HG03565 (cell line): ENCODE measurements around the gene LIN7C.
A peak's percentile ranks its signal among the peaks of the same experiment; 100 is the strongest.

Source experiments
- ATAC-seq: cut with Tn5 transposase; IDR thresholded peaks from one replicate; pipeline ENCODE4 v1.9.1; 2021; ENCODE audit warnings: mild to moderate bottlenecking, moderate library complexity; ENCODE audit not compliant: unreplicated experiment

Gene LIN7C

DNA sequence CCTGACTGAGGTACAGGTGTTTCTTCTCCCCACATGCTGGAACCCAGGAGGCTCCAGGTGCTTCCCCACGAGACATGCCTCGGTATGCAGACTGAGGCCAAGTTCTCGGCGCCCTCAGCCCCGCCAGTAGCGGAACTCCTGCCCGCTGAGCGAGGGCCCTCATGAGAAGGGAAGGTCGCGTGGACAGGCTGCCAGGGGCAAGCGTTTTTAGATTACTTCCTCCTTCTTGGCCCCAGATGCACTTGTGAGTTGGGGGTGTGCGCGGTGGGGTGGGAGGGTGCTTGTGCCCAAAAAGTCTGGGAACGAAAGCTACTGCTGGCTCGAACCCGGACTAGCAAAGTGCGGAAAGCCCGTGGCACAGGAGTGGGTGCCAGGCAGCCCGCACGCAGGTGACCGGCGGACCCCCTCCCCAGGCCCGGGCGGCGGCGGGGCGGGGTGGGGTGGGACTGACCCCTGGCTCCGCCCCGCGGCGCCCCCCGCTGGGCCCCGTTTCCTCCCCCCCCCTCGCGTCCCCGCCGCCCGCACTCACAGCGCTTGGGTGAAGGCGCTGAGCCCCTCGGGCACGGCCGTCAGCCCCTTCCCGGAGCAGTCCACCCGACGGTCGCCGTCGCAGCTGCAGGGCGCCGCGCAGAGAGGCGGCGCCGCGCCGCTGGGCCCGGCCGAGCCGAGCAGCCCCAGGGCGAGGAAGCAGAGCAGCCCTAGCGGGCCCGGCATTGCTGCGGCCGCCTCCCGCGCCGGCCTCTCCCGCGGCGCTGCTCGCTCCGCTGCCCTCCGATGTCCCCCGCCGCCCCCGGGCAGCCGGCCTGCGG lies 34.8 kb downstream of the LIN7C start:
- peak; percentile 16 for ATAC-seq

DNA sequence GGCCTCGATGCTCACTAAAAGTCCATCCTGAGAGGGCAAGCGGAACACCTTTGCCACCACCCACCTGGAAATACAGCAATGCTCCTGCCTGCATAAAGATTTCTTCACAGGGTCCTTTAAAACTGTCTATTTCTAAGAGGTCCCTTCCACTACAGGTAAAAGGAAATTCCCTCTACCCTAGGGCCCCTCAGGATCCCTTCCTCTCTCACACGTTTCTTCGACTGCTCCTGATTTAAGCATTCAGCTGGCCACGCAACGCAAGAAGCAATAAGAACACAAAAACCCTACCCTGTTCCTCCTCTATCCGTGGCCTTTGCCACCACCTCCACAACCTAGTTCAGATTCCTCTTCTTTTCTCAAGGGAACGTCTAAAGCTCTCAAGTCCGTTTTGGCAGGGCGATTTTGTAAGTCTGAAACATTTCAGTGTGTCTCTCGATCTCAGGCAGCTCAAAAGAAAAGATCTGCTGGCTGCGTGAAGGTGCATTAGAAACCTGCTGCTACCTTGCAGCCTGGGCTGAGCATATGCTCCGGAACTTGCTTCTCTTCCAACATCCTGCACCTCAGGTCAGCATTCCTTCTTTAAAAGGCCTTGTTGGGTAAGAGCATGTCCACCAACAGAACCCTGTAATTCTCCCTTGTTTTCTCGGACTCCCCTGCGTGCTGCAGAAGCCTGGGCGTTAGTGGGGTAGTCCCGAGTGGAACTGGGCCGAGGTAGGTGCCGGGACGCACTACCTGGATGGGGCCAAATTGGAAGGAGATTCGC lies 35.6 kb downstream of the LIN7C start:
- ATAC-seq: no peak

DNA sequence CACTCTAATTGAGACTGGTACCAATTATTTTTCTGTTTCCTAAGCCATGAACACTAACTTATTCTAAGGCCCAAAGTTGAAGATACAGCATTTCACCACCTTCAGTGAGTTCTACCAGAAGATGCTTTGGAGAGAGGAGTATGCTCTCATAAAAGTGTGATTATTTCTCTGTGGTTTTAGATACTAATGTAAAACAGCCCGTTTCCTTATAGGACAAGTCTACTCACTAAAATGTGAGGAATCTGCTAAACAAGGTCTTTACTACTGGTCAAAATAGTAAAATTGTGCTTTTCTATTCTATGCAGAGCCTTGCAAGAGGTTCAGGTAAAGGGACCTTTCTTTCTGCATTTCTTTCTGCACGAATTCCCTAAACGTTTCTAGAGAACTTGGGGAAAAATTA lies 36.4 kb downstream of the LIN7C start:
- no peak for ATAC-seq

DNA sequence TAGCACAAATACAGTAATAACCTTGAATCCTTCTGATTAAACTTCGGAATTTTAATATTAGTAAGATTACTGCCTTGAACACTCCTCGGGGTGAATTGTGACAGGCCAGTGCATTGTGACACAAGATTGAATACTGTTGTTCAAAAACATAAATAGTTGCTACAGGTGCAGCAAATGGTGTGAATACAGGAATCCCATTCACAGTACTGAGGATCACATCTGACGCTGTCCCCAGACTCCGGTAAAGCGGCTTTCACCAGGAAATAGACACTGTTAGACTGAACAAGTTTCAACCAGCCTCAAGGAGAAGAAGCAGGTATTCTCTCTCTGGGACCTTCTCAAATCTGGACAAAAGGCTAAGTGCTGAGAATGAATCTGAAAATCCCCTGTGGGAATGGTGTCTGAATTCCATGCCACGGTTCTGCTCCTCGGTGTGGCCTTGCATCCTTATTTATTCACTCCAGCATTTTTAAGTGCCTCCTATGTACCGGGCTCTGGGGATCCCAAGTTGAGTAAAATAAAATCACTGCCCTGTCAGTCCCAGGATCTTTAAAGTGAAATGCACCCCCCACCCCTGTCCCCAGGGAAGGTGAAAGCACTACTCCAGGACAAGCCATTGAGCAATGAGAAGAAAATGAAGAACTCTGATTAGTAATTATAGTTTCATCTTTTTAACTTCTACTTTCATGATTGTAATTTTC lies 37.4 kb downstream of the LIN7C start:
- no peak for ATAC-seq

DNA sequence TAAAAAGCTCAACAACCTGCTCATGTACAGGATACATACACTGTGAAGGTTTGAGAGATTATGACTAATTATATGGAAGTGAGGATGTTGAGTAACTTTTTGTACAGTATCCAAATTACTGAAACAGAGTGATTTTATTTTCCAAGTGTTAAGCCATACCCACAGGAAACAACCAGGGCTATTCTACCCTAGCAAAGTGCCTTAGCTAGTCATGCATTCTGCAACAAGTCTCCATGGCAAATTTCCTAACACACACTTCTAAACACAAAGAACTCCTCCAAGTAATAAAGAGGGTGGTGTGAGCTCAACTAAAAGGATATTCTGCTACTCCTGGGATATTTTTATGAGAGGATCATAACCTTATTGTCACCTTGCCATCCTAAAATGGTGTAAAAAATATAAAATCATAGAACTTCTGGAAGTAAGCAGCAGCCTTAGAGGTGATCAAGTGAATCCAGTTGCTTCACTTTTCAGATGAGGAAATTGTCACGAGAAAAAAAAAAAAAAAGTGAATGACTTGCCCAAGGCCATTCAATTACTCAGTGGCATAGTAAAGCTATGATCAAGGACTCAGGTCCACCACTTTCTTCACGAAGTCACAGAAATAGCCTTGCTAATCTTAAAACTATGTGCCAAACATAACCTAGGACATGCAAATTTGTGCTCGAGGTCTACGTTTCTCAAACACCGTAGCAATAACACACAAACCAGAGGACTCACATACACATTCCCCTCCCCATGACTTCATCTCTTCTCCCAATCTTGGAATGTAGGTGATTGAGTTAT lies 38.2 kb downstream of the LIN7C start:
- no peak for ATAC-seq

DNA sequence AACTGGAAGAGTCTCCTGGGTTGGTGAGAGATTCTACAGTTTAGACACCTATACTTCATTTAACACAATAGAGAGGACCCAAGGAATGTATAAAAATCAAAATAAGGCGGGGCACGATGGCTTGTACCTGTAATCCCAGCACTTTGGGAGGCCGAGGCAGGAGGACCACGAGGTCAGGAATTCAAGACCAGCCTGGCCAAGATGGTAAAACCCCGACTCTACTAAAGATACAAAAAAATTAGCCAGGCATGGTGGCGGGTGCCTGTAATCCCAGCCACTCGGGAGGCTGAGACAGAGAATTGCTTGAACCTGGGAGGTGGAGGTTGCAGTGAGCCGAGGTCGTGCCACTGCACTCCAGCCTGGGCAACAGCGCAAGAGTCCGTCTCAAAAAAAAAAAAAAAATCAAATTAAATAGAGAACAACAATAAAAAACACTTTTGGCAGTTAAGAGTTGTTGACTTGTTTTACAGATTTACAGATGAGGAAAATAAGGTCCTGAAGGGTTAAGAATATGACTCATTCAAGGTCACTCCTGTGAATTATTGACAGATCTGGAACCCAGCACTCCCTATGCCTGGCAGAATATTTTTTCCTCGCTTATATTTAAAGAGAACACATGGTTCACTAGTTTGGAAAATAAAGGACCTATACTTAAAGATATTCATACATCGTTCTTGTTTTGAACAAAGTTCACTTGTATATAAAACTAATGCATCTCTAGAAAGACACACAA lies 39.2 kb downstream of the LIN7C start:
- ATAC-seq: no peak

DNA sequence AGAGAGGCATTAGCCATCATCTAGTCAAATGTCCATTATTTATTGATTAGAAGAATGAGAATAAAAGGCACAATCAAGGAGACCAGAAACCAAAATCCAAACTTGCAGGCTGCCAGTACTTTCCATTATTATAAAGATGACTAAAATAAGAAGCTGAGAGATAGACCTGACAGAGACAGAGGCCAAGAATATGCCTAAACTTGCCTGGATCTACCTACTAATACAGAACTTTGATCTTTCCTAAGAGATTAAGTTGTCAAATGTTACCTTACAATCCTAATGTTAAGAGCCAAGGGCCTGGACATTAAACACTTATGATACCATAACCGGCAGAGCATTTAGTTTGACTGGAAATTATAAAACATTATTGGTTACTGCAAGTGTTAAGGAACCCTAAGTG lies 40.2 kb downstream of the LIN7C start:
- no peak for ATAC-seq

DNA sequence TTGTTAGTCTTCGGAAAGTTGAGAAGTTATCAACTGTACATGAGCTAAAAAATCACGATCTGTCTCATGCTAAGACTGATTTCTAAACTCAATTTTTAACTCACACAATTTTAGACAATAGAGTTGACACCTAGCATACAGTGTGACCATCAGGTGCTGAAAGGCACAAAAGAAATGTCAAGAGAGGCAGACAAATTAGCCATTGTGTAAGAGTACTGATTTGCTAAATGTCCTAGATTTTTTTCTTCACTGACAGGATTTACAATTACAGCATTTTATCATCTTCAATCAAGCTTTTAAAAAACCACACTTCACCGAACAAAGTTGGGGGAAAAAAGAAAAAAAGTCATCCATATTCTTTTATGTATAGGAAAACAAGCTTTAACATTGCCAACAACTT lies 40.9 kb downstream of the LIN7C start:
- ATAC-seq: no peak

DNA sequence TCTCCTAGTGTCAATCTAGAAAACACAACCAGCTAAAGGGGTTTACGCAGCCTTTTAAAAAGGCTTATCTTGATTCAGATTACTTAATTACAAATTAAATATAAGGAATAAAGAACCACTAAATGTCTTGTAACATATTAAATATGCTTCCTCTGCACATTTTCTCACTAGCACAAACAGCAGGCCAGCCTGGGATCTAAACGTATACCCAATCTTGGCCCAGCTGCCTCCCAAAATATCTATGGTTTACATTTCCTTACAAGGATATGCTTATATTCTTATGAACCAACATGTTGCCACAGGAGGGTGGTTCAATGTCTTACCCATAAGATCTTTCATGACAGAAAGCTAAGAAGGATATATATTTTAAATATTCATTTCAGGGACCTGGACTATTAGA lies 41.7 kb downstream of the LIN7C start:
- ATAC-seq: no peak

DNA sequence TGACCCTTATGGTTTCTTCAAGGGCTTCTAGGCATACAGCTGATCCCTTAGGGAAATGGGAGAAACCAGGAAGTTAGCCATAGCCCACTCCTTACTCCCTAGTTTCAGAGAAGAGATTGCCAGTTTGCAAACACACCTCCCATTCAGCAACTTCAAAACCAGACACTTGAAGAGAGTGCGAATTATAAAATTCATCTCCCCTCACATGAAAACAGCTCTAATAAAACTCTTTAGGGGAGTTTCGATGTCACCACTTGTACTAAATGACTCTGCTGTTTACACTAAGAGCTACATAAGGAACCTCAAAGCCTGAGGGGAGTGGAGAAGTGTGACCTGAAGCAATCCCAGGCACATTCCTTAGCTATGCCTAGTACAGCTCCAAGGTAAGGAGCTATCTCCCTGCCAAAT lies 42.3 kb downstream of the LIN7C start:
- ATAC-seq: no peak

DNA sequence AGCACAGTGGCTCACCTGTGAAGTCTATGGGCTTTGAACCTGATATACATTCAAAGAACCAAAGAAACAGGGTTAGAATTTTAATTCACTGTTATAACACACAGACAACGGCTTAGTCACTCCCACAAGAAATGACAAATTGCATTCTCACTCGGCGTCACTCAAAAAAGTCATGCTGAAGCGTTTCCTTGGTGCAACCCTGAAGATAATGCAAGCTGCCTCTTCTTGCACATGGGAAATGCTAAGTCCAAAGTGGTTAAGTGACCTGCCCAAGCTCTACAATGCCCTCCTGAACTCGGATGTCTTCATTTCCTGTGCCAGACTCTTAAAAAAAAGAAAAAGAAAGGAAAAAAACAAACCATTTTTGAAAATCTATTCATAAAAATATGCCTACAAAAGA lies 44.0 kb downstream of the LIN7C start:
- ATAC-seq: no peak

DNA sequence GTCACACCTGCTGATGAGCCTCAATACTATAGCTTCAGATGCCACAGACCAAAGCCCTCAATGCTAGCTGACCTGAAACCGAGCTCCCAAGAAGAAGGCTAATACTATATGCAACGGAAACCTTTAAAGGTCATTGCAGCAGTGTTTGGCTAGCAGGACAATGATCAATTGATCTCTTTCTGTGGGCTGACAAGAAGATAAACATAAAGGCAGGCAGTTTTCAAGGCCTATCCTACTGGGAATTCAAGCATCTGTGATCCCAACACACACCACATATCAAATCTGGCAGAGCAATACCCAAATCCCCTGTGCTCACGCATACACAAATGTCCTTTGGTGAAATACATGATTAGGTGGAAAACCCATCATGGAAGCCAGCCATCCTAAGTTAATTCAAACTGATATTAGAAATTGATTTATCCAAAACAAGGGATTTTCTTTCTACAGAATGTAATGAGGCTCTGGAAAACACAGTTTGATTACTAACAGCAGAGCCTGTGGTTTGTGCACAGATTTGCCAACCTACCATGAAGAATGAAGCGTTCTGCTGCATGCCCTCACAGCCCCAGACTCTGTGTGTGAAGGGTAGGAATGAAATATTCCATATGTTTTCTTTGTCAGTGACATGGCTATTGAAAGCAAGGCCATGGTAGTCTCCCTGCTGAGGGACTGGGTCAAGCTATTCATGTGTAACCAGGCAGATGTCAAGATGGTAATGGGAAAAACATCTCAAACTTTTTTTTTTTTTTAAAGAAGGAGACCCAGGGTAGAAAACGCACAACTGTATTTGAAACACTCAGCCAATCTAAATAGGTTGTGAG lies 46.2 kb downstream of the LIN7C start:
- no peak for ATAC-seq

DNA sequence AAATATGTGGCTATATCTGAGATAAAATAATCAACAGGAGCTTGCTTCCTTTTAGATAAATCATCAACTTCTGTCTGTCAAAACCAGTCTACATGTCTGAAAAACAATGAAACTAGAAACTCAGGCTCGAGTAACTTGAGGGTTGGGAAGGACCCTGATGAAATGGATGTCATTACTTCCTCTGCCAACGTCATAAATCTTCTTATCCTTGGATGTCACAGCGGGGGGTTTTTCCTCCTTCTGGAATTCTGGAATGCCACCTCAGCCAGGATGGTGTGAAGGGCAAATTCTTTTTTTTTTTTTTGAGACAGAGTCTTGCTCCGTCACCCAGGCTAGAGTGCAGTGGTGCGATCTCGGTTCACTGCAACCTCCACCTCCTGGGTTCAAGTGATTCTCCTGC lies 47.4 kb downstream of the LIN7C start:
- no peak for ATAC-seq

DNA sequence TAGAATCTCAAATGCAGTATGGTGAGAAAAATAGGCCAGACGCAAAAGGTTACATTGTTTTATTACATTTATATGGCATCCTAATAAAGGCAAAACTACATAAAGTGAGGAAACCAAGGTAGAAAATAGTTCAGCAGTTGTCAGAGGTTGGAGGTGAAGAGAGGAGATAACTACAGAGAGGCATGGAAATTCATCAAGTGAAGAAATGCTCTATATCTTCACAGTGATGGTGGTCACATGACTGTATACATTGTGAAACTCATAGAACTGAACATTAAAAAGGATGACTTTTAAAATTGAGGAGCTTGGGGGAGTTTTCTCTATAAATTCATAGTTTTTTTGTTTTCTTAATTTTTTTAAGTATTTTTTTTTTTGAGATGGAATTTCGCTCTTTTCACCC lies 48.4 kb downstream of the LIN7C start:
- no peak for ATAC-seq

DNA sequence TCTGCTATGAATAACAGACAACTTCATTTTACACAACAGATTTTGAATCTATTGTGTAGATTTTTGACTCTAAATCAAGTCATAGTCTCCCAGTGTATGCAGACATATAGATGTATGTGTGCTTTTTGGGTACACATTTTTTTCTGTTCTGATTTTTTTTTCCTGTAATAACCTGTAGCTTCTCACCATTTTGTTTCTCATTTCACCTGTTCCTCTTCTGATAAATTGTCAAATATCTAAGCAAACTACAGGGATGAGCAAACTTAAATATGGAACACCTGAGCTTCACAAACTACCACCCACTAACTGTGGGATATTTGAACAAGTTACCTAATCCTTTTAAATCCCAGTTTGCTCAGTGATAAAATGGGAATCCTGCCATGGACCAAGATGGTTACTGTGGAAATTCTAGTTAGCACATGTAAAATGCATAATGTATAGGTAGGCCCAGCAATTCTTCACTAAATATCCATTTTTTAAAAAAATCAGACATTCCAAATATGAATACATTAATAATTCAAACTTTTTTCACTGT lies 49.7 kb downstream of the LIN7C start:
- no peak for ATAC-seq

DNA sequence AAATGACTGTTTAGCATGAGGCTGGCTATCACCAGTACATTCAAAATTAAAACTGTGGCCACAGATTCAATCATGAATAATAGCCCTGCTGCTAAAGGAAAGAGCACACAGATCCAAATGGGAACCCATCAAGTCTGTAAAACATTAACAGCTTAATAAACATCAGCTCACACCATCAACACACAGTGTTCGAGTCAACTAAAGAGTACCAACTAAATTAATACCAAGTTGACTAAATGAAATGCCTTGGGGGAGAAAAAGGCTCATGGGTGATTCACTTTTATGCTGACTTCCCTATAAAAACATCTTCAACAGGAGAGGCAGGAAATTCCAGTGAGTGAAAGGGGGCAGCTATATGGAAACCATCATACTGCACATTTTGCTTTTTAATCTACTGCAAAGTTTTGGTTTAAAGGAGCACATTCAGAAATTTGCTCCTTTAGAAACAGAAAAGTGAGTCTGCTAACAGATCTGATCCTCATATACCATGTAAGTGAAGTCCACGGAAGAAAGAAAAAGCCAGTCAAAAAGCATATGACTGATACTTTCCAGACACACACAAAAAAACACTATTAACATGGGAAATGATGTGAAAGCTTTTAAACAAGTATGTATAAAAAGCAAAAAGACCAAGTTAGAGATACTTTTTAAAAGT lies 50.3 kb downstream of the LIN7C start:
- no peak for ATAC-seq

DNA sequence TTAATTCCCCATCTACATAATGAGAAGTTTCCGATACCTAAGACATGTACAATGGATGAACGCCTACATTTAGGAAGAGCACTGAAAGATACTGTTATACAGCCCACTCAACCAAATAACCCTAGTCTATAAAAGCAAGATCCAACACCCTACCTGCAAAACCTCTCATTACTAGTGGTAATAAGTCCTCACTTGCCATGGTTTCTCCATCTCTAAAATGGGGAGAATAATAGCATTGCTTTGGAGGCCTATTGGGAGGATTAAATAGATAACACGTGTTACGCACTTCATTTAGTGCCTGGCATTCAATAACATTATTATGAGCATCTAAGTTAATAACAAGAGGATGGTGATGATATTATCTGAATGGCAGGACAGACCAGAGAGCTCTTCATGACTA lies 50.9 kb downstream of the LIN7C start:
- no peak for ATAC-seq

DNA sequence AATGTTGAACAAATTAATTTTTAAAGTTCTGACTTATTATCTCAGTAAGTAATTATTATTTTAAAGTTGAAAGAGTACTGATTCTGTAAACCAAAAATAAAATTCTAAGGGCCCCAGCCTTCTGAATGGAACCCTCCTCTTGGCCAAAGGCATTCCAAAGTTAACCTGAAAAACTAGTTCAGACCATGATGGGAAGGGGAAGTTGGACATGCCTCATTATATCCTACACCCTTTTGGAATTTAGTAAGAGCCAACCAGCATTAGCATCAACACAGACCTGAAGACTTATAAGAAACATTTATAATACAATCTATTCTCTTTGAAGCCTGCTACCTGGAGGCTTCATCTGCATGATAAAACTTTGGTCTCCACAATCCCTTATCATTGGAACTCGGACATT lies 52.9 kb downstream of the LIN7C start:
- ATAC-seq: no peak

DNA sequence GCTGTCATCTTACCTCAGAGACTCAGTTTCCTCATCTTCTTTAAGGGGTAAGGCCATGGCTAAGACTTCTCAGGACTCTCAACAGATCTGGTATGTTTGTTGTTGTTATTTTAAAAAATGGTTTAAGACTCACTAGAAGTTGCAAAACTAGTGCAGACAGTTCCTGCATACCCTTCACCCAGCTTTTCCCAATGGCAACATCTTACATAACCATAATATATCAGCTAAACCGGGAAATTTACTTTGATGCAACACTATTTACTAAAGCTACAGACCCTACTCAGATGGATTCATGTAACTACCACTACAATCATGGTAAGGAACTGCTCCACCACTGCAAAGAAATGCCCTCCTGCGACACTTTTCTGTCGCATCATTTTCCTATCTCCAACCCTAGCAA lies 54.4 kb downstream of the LIN7C start:
- ATAC-seq: no peak
